H4 (cell line): Measurements from ENCODE around the gene FXYD2. TPM values are rescaled to one million over a fixed set of nuclear protein-coding genes. Genes with fewer than 3 reads are reported as not detected.
A peak's percentile ranks its signal among the peaks of the same experiment; 100 is the strongest.
"Not testable (repeated sequence)": the region's sequence is repeated elsewhere in the genome, so short reads cannot be mapped to it uniquely, and the experiment has no call there.

Experiments used
- DNase-seq: peaks from one replicate; pipeline ENCODE4 v3.0.0-alpha.2; 2015; ENCODE audit warnings: low spot score
- total RNA-seq: library from RNA; depleted of rRNA; stranded (reverse); fragments of >200 nt; shearing (Covaris generic); gene quantifications from 2 replicates; pipeline ENCODE4 v1.2.3, GENCODE V29; 2014

FXYD2 gene
- total RNA-seq, 1 experiment from 2014 or later: not detected

DNA sequence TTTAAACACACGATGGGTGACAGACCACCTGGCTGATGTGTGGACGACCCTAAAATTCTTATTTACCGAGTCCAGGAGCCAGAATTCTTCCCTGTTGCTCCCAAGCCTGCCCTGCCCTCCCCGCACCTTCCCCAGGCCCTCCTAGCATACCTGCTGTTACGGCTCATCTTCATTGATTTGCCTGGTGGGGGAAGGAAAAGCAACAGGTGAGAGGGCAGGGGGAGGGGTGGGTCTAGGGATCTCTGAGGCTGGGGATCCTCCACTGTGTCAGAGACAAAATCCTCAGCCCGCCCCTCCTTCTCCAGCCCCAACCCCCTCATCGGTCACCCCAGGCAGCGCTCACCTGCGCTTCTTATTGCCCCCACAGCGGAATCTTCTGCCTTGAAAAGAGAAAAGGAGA is 4.0 kb downstream of the FXYD2 start:
- DNase-seq: no peak

DNA sequence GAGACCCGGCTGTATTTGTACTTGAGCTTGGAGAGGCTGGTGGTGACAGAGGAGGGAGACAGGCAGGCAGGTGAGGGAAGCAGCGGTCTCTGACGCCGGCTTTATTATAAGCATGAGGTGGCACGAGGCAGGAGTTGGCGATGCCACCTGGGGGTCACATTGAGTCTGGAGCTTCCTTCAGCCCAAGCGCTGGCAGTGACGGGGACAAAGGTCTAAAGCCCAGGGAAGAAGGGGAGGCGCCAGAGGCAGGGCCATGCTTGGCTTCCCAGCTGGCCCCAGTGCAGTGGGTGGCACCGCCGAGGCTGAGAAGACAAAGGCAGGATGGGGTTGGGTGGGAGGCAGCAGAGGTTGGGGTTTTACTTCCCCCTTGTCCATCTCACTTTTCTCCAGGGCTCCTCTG is 4.5 kb downstream of the FXYD2 start:
- no peak for DNase-seq

DNA sequence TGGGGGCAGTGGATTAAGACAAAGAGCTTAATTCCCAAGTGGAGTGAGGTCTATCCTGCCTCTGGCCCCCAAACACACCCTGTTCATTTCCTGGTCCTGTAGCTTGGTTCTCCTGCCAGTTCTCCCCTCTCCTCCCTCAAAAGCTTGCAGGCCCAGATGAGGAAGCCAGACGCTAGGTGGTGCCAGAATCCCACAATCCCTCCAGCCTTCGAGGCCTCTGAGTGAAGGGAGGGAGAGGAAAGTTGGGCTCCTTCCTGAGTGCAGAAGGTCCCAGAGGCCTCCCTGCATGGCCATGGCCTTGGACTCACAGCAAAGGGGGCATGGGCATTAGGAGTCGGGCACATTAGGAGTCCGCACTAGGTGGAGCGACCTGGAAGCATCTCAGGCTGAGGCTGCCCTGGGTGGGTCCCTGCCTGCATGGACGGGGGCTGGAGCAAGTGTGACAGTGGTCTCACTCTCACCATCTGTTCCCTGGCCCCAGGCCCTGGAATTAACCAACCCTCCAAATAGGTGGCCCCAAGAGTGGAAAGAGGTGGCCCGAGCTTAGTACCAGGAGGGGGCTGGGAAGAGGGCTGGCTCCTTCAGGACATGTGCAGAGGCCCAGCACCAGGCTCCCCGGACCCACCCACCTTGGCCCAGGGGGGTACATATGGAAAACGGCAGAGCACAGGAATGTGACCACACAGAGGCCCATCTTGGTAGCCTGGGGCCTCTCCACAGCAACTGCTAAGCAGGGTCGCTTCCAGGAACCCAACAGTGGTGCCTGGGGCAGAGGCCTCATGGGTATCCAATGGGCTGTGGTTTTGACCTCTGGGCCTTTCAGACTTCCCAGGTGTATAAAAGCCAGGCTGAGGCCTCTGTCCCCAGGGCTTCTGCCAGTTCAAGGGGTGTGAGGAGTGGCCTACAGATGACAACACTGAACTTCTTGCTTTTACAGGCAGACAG is 5.2 kb downstream of the FXYD2 start:
- DNase-seq: peak; percentile 76

DNA sequence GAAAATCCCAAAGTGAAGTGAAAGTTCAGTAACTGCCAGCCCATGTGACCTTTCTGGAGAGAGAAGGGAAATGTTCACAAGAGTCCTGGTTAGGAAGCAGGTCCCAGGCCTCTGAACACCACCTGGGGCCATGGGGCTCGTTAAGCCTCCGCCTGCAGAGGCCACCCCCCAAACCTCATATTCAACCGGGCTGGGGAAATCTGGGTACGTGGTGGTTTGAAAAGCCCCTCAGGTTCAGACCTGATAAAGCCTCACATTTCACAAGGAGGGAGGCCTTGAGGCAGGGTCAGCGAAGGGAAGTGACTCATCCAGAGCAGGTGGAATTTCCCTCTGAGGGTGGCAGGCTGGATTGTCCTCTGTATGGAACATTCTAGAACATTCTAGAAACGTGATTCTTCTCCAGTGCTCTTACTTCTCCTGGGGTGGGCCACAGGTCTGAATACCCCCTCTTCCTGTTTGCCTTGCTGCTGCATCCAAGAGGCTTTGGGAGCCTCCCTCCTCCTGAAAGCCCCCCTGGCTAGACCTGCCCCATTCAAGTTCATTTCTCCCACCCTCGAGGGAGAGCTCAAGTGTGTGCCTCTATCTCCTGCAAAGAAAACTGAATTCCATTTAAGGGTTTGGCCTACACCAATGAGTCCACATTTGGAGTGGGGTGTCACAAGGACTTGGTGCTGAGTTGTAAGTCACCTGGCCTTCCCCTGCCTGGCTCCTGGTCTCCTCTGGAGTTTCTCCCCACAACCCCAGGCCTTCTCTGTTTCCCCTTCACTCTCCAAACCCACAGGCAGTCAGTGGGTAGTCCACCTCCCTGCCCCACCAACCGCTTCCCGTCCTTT is 6.3 kb downstream of the FXYD2 start:
- DNase-seq: no peak

- peak; percentile 66 for DNase-seq
These were observed 7.0 kb downstream of the FXYD2 start for GRCh38 chr11:117817368-117818040.

GRCh38 chr11:117816846-117817367 is 7.6 kb downstream of the FXYD2 start:
- DNase-seq: no peak

DNA sequence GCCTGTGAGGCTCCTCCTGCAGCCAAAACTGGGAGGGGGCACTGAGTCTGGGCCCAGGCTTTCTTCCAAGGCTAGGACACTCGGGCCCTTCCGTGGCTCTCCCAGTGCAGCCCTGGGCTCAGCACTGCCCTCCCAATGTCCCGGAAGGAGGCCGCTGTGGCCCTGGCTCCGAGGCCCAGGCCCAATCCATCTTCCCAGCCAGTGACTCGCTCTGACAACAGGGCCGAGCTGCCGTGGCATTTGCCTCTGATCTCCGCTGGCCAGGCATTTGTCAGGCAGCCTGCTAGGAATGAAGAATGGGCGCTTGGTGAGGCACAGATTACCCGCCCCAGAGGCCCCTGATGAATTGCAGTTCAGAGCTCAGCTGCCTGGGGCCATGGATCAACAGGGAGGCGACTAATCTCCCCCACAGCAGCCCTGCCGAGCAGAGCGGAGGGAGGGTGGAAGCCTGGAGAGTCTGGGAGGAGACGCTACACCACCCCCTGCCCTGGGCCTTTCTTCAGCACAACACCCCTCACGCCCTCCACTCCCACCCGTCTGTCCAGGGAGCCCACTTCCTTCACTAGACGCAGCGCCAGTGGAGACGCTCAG is 8.3 kb downstream of the FXYD2 start:
- no peak for DNase-seq

DNA sequence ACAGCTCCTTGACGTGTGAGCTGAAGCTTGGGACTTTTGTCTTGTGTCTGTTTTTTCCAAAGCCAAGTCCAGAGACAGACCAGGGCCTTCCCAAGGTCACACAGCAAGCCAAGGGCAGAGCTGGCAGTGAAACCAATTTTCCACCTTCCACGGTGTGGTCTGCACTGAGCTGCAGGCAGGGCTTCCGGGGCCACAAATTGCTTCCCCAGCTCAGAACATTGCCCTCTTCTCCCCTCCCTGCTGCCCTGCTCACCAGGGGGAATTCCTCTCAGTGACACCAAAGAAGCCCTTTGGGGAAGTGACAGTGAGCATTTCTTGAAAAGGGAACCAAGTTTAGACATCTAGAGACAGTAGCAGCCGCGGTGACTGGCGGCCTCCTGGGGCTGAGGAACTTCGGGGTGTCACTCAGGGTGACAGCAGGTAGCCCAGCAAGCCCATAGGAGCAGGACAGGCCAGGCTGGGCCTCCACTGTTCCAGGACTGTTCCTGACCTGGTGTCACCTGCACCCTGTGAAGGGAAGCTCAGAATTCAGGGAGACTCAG is 9.2 kb downstream of the FXYD2 start:
- no peak for DNase-seq

GRCh38 chr11:117814766-117815261 is 9.7 kb downstream of the FXYD2 start:
- no peak for DNase-seq

- DNase-seq: no peak
These were observed 10.3 kb downstream of the FXYD2 start for GRCh38 chr11:117814204-117814765.

DNA sequence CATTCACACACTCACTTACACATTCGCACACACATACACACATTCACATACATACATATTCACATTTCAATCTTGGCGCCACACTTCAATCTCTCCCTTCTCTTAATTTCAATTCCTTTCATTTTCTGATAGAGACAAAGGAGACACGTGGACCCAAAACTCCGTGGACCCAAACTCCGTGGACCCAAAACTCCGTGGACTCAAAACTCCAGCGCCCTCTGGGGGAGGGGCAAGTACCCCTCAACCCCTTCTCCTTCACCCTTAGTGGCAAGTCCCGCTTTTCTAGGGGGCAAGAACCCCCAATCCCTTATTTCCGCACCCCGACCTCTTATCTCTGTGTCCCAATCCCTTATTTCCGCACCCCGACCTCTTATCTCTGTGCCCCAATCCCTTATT is 14.5 kb downstream of the FXYD2 start:
- not testable (repeated sequence) for DNase-seq

GRCh38 chr11:117809236-117810055 is 15.1 kb downstream of the FXYD2 start:
- peak; percentile 68 for DNase-seq

DNA sequence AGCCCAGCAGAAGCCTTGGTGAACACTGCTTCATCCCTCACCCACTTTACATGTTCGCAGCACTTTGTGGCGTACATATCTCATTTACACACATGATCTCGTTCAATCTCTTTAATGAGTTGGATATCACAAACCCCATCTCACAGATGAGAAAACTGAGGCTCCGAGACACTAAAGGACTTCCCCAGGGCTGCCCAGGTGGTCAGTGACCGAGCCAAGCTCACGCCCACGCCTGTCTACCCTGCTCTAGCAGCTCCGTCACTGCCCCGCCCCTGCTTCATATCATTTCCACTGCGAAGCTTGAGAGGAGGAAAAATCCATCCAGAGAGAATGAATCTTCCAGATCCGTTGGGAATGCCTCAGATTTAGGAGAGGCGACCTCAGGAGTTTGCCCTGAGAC is 15.8 kb downstream of the FXYD2 start:
- DNase-seq: no peak

- peak; percentile 39 for DNase-seq
These were observed 16.8 kb downstream of the FXYD2 start for GRCh38 chr11:117807482-117808327.

DNA sequence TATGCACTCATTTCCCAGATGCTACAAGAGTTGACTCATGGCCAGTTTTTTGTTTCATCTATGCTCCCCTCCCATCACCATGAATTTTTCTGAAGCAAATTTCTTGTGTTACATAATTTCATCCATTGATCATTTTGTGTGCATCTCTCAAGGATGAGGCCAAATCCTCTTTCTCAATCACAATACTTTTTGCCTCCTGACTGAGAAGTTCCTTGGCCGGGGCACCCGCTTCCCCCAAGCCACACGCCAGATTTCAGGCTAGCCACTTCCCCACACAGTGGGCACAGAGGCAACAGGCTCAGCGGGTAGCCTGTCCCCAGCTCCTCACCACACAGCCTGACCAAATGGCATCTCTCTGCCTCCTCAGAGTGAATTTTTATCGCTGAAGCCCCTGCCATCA is 17.7 kb downstream of the FXYD2 start:
- no peak for DNase-seq

GRCh38 chr11:117805045-117805444 is 19.5 kb downstream of the FXYD2 start:
- DNase-seq: no peak

DNA sequence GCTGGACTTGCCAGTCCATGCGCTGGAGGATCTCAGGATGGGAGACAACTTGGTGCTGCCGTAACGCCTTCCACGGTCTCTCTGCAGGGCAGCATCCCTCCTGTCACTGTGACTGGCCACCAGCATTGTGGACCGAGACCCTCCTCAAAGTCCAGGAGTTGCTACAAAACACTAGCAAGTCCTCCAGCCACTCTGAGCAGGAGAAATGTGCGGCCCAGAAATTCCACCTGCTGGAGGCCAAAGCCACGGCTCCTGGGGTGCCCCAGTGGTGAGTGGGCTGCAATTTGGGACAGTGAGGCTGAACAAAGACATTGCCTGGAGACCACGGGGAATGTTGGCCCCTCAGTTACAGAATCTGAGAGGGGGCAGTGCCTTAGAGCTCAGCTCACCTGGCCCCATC is 20.6 kb downstream of the FXYD2 start:
- no peak for DNase-seq

GRCh38 chr11:117799634-117800033 is 24.9 kb downstream of the FXYD2 start:
- DNase-seq: no peak
